ENCODE measurements around the gene RMP24.

Gene RMP24

DNA sequence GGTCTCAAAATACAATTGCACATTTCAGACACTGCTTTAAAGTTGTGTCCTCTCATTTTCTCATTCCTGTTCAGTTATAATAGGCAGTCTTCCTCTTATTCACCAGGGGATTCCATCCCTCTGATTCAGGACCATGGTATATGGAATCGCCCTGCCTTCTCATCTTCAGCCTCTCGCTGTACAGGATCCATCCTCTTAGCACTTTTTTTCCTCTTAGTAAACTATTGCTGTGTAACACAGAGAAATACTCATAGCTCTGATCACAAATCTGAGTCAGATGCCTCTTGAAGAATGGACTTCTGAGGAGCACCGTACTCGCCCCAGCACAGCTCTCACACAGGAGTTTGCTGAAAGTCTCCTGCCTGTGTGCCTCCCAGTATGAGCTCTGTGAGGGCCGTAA, 11.3 kb downstream of the RMP24 start:
- Histone ChIP-seq H3K27me3 (no peaks in the 10 kb centered on the region), H3K27ac (no peak overlapping the region), H3K36me3 (peaks cover 49% of the 10 kb centered on the region), H3K4me1 (no peaks in the 10 kb centered on the region), H3K9me3 (no peaks in the 10 kb centered on the region), H3K4me3 (no peak overlapping the region)
- TF ChIP-seq, protein P1, sequence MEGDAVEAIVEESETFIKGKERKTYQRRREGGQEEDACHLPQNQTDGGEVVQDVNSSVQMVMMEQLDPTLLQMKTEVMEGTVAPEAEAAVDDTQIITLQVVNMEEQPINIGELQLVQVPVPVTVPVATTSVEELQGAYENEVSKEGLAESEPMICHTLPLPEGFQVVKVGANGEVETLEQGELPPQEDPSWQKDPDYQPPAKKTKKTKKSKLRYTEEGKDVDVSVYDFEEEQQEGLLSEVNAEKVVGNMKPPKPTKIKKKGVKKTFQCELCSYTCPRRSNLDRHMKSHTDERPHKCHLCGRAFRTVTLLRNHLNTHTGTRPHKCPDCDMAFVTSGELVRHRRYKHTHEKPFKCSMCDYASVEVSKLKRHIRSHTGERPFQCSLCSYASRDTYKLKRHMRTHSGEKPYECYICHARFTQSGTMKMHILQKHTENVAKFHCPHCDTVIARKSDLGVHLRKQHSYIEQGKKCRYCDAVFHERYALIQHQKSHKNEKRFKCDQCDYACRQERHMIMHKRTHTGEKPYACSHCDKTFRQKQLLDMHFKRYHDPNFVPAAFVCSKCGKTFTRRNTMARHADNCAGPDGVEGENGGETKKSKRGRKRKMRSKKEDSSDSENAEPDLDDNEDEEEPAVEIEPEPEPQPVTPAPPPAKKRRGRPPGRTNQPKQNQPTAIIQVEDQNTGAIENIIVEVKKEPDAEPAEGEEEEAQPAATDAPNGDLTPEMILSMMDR (IDR thresholded peaks at IDR 0.05), result no peak
- TF ChIP-seq POLR2A (IDR thresholded peaks at IDR 0.05) (no peak), EP300 (IDR thresholded peaks at IDR 0.05) (no peak), POLR2AphosphoS5 (IDR thresholded peaks at IDR 0.05) (no peak)
- 89% methylated on average over 5 of the region's 5 CpGs for WGBS
- no peak for DNase-seq (ENCODE audit: low spot score in 2 of 2)

DNA sequence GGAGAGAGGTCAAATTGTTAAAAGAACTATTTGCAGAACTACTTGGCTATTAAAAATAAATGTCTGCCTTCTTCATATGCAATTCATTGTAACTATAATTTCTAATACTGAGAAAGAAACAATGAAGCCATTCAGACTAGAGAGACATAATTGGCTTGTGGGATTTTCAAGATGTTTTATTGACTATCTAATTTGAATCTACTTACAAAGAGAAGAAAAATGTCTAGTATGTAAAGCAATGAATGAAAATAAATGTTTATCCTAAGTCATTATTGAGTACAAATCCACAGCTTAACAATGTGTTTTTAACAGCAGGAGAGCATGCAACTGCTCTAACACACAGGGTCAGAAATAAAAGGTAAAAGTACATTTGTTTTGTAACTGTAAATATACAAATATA, 19.2 kb downstream of the RMP24 start:
- Histone ChIP-seq H3K4me3 (no peak overlapping the region), H3K27ac (no peak overlapping the region), H3K36me3 (peaks cover 32% of the 10 kb centered on the region), H3K27me3 (no peaks in the 10 kb centered on the region), H3K4me1 (no peaks in the 10 kb centered on the region), H3K9me3 (no peaks in the 10 kb centered on the region)
- TF ChIP-seq POLR2A (IDR thresholded peaks at IDR 0.05) (no peak), EP300 (IDR thresholded peaks at IDR 0.05) (no peak)
- no peak for DNase-seq (ENCODE audit: low spot score in 2 of 2)

DNA sequence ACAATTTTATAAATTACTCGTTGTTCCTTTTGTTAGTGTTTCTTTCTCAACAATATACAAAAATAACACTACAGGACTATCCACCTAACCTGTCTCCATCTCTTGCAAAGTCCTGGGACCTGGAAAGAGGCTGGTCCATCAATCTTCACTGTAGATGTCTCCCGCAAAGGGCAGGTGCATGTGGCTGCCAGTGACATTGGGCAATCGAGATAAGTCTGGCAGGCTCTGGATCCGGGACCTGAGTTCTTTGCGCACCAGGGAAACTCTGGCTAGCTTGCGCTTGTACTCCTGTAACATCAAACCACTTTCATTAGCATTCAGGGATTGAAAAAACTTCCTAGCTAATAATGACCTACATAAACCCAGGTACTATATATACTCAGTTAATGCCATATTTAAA, 20.5 kb downstream of the RMP24 start:
- Histone ChIP-seq H3K36me3 (peaks cover 24% of the 10 kb centered on the region), H3K9me3 (no peaks in the 10 kb centered on the region), H3K27me3 (no peaks in the 10 kb centered on the region), H3K4me1 (no peaks in the 10 kb centered on the region), H3K4me3 (no peak overlapping the region), H3K27ac (no peak overlapping the region)
- DNase-seq (ENCODE audit: low spot score in 2 of 2), result no peak
- no peak for TF ChIP-seq EP300 (IDR thresholded peaks at IDR 0.05)
- TF ChIP-seq, protein P1 (IDR thresholded peaks at IDR 0.05), result no peak
- TF ChIP-seq POLR2A (IDR thresholded peaks at IDR 0.05), result no peak
- no peak for TF ChIP-seq POLR2AphosphoS5 (IDR thresholded peaks at IDR 0.05)
- 98% methylated on average over 6 of the region's 6 CpGs for WGBS

DNA sequence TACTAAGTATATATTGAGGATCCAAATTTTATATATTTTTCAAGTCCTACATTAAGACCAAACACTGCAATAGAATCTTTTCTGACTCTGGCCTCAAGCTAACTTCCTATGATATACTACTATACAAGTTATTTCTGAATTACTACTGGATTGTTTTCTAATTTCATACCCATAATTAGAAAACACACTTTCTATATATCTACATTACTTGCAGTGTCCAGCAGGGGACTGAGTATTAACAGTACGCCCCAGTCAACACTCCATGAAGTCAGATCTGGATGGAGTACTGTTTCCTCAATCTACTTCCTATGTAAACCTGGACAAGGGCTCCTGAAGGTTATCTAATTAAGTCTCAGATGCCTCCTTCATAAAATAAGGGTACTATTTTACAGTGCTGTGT, 26.5 kb downstream of the RMP24 start:
- Histone ChIP-seq H3K4me1 (no peaks in the 10 kb centered on the region), H3K36me3 (no peaks in the 10 kb centered on the region), H3K4me3 (no peak overlapping the region), H3K9me3 (no peaks in the 10 kb centered on the region), H3K27ac (no peak overlapping the region), H3K27me3 (no peaks in the 10 kb centered on the region)
- TF ChIP-seq, protein P1 (IDR thresholded peaks at IDR 0.05), result no peak
- WGBS, result 79% methylated on average over 1 of the region's 1 CpG
- DNase-seq (ENCODE audit: low spot score in 2 of 2), result no peak

DNA sequence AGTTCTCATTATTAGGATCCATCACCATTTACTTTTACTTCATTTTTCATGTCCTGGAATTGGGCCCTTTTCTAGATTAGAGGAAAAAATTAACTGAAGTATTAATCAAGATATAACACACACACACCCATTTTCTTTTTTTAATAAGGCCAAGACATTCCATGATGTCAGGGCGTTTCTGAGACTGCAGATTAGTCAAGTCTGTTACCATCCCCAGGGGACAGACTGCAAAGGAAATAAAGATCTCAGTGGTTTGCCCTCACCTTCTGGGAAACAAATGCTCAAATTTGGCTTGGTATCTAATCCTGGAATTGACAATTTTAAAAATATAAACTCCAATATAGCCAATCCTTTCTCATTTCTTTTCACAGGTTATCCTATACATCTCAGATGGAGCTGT, 27.4 kb downstream of the RMP24 start:
- 19% methylated on average over 1 of the region's 1 CpG for WGBS
- TF ChIP-seq, protein P1 (IDR thresholded peaks at IDR 0.05), result no peak
- TF ChIP-seq POLR2AphosphoS5 (IDR thresholded peaks at IDR 0.05) (no peak), POLR2A (IDR thresholded peaks at IDR 0.05) (no peak)
- H3K27me3 ChIP-seq, result no peaks in the 10 kb centered on the region

DNA sequence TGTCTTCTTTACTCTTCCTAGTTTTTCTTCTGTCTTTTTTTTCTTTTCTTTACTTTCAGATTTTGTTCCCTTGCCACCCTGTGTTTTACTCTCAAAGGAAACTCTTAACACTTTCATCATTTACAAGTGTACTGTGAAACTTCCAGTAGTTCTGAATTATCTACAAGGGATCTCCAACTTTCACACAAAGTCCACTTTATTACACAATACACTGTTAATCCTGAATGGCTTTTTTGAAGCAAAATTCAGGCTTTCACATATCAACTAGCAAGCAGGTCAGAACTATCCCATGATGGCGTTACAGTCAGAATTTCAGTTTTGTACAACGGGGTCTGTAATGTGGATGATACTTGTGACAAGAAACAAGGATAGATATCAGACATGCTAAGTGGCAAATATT, 34.5 kb downstream of the RMP24 start:
- no peaks in the 10 kb centered on the region for H3K4me1 ChIP-seq
- no peak for TF ChIP-seq POLR2AphosphoS5 (IDR thresholded peaks at IDR 0.05)
- no peak for TF ChIP-seq EP300 (IDR thresholded peaks at IDR 0.05)
- TF ChIP-seq, protein P1 (IDR thresholded peaks at IDR 0.05), result no peak
- TF ChIP-seq POLR2A (IDR thresholded peaks at IDR 0.05), result no peak
- no peaks in the 10 kb centered on the region for H3K36me3 ChIP-seq
- 98% methylated on average over 2 of the region's 2 CpGs for WGBS
- no peak for DNase-seq (ENCODE audit: low spot score in 2 of 2)
- H3K27me3 ChIP-seq, result no peaks in the 10 kb centered on the region
- H3K4me3 ChIP-seq, result no peak overlapping the region
- no peaks in the 10 kb centered on the region for H3K9me3 ChIP-seq
- H3K27ac ChIP-seq, result no peak overlapping the region

More for the DNA sequence above, 27.4 kb downstream of the RMP24 start:
- no peaks in the 10 kb centered on the region for H3K9me3 ChIP-seq
- H3K36me3 ChIP-seq, result no peaks in the 10 kb centered on the region
- no peaks in the 10 kb centered on the region for H3K4me1 ChIP-seq
- no peak overlapping the region for H3K4me3 ChIP-seq
- DNase-seq (ENCODE audit: low spot score in 2 of 2), result no peak
- no peak overlapping the region for H3K27ac ChIP-seq

Data from suprapubic skin (tissue), 4 donors.